Motor neuron (in vitro differentiated cells): ENCODE measurements around the gene ATF7IP2. TPM values are rescaled to one million over a fixed set of nuclear protein-coding genes. Genes with fewer than 3 reads are reported as not detected.

ENCODE experiments used
- ATAC-seq, 8 experiments: fragments of 200-7000 bp; cut with Tn5 transposase; replicated peaks in 6 of 8; 2 replicates each; pipeline ENCODE4 v1.8.0; 2021; ENCODE audit warnings: mild to moderate bottlenecking in 8 of 8, moderate library complexity in 8 of 8
- H3K27ac ChIP-seq, 2 donors: fragments of 250-450 bp; sonication (Bioruptor Pico); 2 replicates each; pipeline ENCODE4 v1.9.0; 2021; ENCODE audit warnings: antibody characterized with exemption in 2 of 2, mild to moderate bottlenecking in 2 of 2, moderate library complexity in 1 of 2
- H3K4me1 ChIP-seq, 2 donors: fragments of 250-450 bp; sonication (Bioruptor Pico); replicated peaks in 1 of 2; 2 replicates each; pipeline ENCODE4 v1.6.1; 2021; ENCODE audit warnings: antibody characterized with exemption in 2 of 2, mild to moderate bottlenecking in 2 of 2, moderate library complexity in 1 of 2
- H3K4me3 ChIP-seq, 5 donors: fragments of 250-450 bp; sonication (Bioruptor Pico); 2 replicates each; pipeline ENCODE4 v1.9.0; 2021; ENCODE audit warnings: antibody characterized with exemption in 5 of 5, mild to moderate bottlenecking in 5 of 5, moderate library complexity in 4 of 5
- WGBS, 10 experiments: fragments of 450-650 bp; shearing (Covaris generic); methylation state at CpG; one replicate each; pipeline ENCODE4 v1.0.0; 2022; 5-methylcytosine and 5-hydroxymethylcytosine counted together
- in situ Hi-C, 9 experiments: fragments of 400-800 bp; cut with MboI; loops; one replicate each; pipeline ENCODE4 v1.15.0; 2021; ENCODE audit warnings: low sequenced_read_pairs in 9 of 9, low pct_unique_long_range_greater_than_20kb in 2 of 9; ENCODE audit not compliant: unreplicated experiment in 9 of 9
- total RNA-seq, 8 experiments: library from RNA; unstranded; fragments of 300-600 nt; gene quantifications; 2 replicates each; pipeline versions ENCODE4 v1.2.3 to v1.2.4, GENCODE V29; 2022

The ATF7IP2 gene
- total RNA-seq, 8 experiments from 2014 or later = 0.10 to 21.4 (median 16.4) TPM

DNA sequence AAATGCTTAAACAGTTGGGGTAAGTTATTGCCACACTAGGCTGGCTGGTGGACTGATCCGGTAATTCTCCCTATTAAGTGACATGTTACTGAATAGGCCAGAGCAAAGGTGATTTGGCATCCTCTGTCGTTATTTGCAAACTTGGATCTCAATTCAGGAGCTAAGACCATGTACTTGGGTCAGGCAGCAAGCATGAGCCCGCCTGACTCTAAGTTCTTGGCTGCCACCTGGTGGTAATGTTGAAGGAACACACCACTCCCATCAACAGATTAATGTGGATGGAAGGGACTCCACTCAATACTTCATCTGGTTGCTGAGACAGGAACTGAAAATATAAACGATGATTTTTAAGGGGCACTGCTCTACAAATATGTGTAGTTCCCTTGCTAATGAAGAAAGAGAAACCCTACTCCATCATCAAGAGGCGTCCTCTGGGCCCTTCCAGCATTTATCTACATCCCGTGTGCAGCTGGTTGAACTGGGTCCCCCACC lies 123.7 kb downstream of the ATF7IP2 start:
- WGBS, 10 experiments = 0 to 80% (median 31%) methylated on average over 1 to 5 of the region's 6 CpGs; no CpG with 5 or more reads in 3 of the 10 experiments
- in situ Hi-C loops = loop anchor here (5.0 to 25.0 kb wide), 9 partner anchors 225 to 1372 kb away; no protein-coding TSS in a partner anchor
- Histone ChIP-seq H3K4me1 (peaks cover 0 to 4% of the 10 kb centered on the region in 2 donors), H3K4me3 (no peak overlapping the region), H3K27ac (no peak overlapping the region)
- ATAC-seq = peak; percentile 97 to 100 (median 99)

- no peak overlapping the region for H3K27ac ChIP-seq
- no CpG with 5 or more reads among the region's 2 CpGs for WGBS, 10 experiments
- peaks cover 0 to 4% of the 10 kb centered on the region in 2 donors for H3K4me1 ChIP-seq
- H3K4me3 ChIP-seq = no peak overlapping the region
- in situ Hi-C loops = loop anchor here in 8 of 9 experiments (5.0 to 25.0 kb wide), 7 partner anchors 225 to 1373 kb away; no protein-coding TSS in a partner anchor
- peak in 1 of 8 experiments; percentile 22 for ATAC-seq
These were observed 124.4 kb downstream of the ATF7IP2 start for GRCh38 chr16:10510279-10510678.

GRCh38 chr16:10511829-10512228 lies 126.0 kb downstream of the ATF7IP2 start:
- Histone ChIP-seq H3K4me3 (no peak overlapping the region), H3K4me1 (peaks cover 0 to 4% of the 10 kb centered on the region in 2 donors), H3K27ac (no peak overlapping the region)
- no peak for ATAC-seq
- in situ Hi-C loops = loop anchor here in 8 of 9 experiments (5.0 to 25.0 kb wide), 7 partner anchors 223 to 1375 kb away; no protein-coding TSS in a partner anchor
- WGBS, 10 experiments = 100% methylated on average over 1 of the region's 1 CpG; no CpG with 5 or more reads in 8 of the 10 experiments

DNA sequence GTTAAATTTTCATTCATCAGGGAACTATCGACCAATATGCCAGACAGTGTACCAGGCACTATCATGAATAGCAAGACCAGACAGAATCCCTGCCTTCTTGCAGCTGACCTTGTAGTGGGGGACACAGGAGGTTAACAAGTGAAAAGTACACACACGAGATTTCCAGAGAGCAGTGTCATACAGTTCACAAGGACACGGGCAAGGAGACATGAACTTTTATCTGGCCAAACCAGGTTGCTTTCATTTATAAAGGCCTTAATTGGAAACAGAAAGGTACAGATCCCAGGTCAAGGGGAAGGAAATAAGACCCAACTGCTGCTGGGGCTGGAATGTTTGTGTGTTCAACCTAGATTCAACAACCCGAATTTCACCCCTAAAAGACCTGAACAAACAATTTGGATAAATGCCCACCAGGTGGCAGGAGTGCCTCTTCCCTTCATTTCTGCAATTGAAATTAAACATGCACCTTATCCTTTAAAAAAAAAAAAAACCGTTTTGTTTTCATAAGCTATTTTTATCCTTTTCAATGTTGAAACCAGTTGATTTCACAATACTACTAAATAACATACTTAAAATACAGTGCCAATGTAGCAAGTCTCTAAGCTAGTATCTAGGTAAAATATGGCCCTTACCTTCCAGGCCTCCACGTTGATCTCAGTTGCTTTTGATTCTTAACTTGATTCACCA lies 128.7 kb downstream of the ATF7IP2 start:
- peaks cover 0 to 4% of the 10 kb centered on the region in 2 donors for H3K4me1 ChIP-seq
- peak in 3 of 8 experiments; percentile 51 to 66 (median 65) for ATAC-seq
- in situ Hi-C loops = loop anchor here in 8 of 9 experiments (5.0 to 25.0 kb wide), 7 partner anchors 220 to 1377 kb away; no protein-coding TSS in a partner anchor
- 7 to 83% (median 49%) methylated on average over 1 to 6 of the region's 6 CpGs for WGBS, 10 experiments
- H3K27ac ChIP-seq = no peak overlapping the region
- H3K4me3 ChIP-seq = no peak overlapping the region

DNA sequence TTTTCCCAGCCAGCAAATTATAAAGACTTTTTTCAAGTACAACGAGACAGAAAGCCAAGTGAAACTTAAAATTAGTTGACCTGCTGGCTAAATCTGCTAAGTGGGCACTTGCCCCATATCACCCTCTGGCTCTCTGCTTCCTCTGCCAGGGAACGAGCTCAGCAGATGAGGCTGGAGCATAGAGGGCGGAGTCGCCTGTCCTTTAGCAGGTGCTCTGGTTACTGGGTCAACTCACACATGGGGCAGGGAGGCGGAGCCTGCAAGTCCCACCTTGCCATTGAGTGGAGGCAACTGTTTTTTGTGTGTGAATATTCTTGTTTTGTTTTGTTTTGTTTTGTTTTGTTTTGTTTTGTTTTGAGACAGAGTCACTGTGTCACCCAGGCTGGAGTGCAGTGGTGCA lies 132.0 kb downstream of the ATF7IP2 start:
- H3K27ac ChIP-seq = no peak overlapping the region
- WGBS, 10 experiments = 74 to 100% (median 100%) methylated on average over 1 to 4 of the region's 5 CpGs; no CpG with 5 or more reads in 1 of the 10 experiments
- in situ Hi-C loops = loop anchor here in 7 of 9 experiments (5.0 to 25.0 kb wide), 7 partner anchors 217 to 1381 kb away; no protein-coding TSS in a partner anchor

DNA sequence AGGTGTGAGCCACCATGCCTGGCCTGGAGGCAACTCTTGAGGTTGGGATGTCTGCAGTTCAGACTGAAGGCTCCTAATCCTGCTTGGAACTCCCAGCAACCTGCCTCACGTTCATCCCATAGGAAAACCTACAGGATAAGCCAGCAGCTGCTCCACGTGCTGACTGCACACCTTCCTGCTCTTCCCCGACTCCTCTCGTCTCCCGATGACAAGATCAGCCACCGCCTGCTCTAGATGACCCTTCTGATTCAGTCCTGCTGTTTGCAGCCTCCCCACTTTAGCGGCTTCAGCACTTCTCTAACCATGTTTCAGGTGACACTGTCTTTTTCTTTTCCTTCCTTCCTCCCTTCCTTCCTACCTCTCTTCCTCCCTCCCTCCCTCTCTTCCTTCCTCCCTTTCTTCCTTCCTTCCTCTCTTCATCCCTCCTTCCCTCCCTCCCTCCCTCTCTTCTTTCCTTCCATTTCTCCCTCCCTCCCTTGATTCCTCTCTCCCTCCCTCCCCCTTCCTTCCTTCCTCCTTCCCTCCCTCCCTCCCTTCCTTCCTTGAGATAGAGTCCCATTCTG lies 132.7 kb downstream of the ATF7IP2 start:
- no peak overlapping the region for H3K27ac ChIP-seq
- WGBS, 10 experiments = 20 to 94% (median 90%) methylated on average over 1 to 5 of the region's 7 CpGs; no CpG with 5 or more reads in 4 of the 10 experiments
- in situ Hi-C loops = loop anchor here in 7 of 9 experiments (5.0 to 25.0 kb wide), 7 partner anchors 216 to 1381 kb away; no protein-coding TSS in a partner anchor
- ATAC-seq = no peak
- no peak overlapping the region for H3K4me3 ChIP-seq
- H3K4me1 ChIP-seq = peaks cover 0 to 3% of the 10 kb centered on the region in 2 donors

More for the DNA sequence above, 132.0 kb downstream of the ATF7IP2 start:
- no peak for ATAC-seq
- Histone ChIP-seq H3K4me1 (peaks cover 0 to 4% of the 10 kb centered on the region in 2 donors), H3K4me3 (no peak overlapping the region)

DNA sequence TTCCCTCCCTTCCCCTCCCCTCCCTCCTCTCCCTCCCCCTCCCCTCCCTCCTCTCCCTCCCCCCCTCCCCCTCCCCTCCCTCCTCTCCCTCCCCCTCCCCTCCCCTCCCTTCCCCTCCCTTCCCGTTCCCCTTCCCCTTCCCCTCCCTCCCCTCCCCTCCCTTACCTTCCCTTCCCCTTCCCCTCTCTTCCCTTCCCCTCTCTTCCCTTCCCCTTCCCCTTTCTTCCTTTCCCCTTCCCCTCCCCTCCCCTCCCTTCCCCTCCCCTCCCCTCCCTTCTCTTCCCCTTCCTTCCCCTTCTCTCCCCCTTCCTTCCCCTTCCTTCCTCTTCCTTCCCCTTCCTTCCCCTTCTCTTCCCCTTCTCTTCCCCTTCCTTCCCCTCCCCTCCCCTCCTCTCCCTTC lies 133.4 kb downstream of the ATF7IP2 start:
- no peak overlapping the region for H3K27ac ChIP-seq
- no CpG with 5 or more reads among the region's 1 CpG for WGBS, 10 experiments
- no peaks in the 10 kb centered on the region for H3K4me1 ChIP-seq
- H3K4me3 ChIP-seq = no peak overlapping the region
- ATAC-seq = no peak
- in situ Hi-C loops = loop anchor here in 7 of 9 experiments (5.0 to 25.0 kb wide), 7 partner anchors 216 to 1382 kb away; no protein-coding TSS in a partner anchor

DNA sequence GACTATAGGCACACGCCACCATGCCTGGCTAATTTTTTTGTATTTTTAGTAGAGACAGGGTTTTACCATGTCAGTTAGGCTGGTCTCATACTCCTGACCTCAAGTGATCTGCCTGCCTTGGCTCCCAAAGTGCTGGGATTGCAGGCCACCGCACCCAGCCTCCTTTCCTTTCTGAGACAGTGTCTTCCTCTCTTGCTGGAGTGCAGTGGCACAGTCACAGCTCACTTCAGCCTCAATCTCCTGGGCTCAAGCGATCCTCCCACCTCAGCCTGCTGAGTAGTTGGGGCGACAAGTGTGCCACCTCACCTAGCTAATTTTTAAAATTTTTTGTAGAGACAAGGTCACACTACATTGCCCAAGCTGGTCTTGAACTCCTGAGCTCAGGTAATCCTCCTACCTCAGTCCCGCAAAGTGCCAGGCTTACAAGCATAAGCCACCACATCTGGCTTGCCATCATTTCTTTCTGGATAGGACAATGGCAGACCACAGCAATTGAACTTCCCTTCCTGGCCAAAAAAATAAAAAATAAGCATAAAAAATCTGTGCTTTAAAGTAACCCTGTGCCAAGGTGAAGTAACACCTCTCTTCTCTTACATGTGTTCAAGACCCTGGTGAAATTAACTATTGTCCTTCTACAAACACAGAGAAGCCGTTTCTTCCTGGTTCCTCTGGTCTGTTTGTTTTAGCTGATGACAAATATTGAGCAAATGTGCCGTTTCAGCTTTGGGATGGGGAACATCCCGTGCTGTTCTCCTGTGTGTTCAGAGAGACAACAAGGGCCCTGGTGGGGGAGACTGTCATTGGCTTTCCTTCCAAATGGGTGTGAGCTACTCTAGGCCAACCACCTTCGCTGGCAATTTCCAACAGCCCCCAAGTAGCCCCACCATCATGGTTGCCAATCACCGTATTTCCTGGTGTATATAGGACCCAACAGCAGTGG lies 134.3 kb downstream of the ATF7IP2 start:
- H3K4me3 ChIP-seq = no peak overlapping the region
- H3K4me1 ChIP-seq = no peaks in the 10 kb centered on the region
- no peak for ATAC-seq
- in situ Hi-C loops = loop anchor here in 8 of 9 experiments (5.0 to 25.0 kb wide), 7 partner anchors 215 to 1383 kb away; no protein-coding TSS in a partner anchor
- 71 to 100% (median 83%) methylated on average over 2 to 6 of the region's 10 CpGs; no CpG with 5 or more reads in 1 of the 10 experiments for WGBS, 10 experiments
- no peak overlapping the region for H3K27ac ChIP-seq

GRCh38 chr16:10520869-10521578 lies 135.2 kb downstream of the ATF7IP2 start:
- Histone ChIP-seq H3K27ac (no peak overlapping the region), H3K4me3 (no peak overlapping the region), H3K4me1 (no peaks in the 10 kb centered on the region)
- in situ Hi-C loops = loop anchor here in 4 of 9 experiments (10.0 to 25.0 kb wide), 6 partner anchors 214 to 1384 kb away; no protein-coding TSS in a partner anchor
- ATAC-seq = no peak
- WGBS, 10 experiments = 20 to 100% (median 79%) methylated on average over 1 to 6 of the region's 7 CpGs

GRCh38 chr16:10521681-10522274 lies 135.9 kb downstream of the ATF7IP2 start:
- Histone ChIP-seq H3K27ac (no peak overlapping the region), H3K4me1 (no peaks in the 10 kb centered on the region), H3K4me3 (no peak overlapping the region)
- 9 to 81% (median 44%) methylated on average over 2 to 8 of the region's 9 CpGs; no CpG with 5 or more reads in 2 of the 10 experiments for WGBS, 10 experiments
- peak in 4 of 8 experiments; percentile 57 to 95 (median 94) for ATAC-seq
- in situ Hi-C loops = loop anchor here in 4 of 9 experiments (10.0 to 25.0 kb wide), 6 partner anchors 213 to 1384 kb away; no protein-coding TSS in a partner anchor

GRCh38 chr16:10522966-10523365 lies 137.1 kb downstream of the ATF7IP2 start:
- no peak overlapping the region for H3K4me3 ChIP-seq

More at GRCh38 chr16:10522966-10523365, 137.1 kb downstream of the ATF7IP2 start:
- 64 to 100% (median 94%) methylated on average over 1 to 2 of the region's 2 CpGs for WGBS, 10 experiments
- no peaks in the 10 kb centered on the region for H3K4me1 ChIP-seq
- ATAC-seq = no peak
- in situ Hi-C loops = loop anchor here in 4 of 9 experiments (10.0 to 25.0 kb wide), 6 partner anchors 212 to 1386 kb away; no protein-coding TSS in a partner anchor
- H3K27ac ChIP-seq = no peak overlapping the region
